Measurements from ENCODE around the gene MRTFA. TPM values are rescaled to one million over a fixed set of nuclear protein-coding genes. Genes with fewer than 3 reads are reported as not detected.

MRTFA gene
- total RNA-seq, 1 donor, result 34.0 TPM

GRCh38 chr22:40452730-40453487 is 183.6 kb downstream of the MRTFA start:
- TF ChIP-seq CTCF (IDR thresholded peaks at IDR 0.05; ENCODE audit: extremely low read depth, low read depth, low read length), result no peak
- no peak overlapping the region for H2AFZ ChIP-seq (ENCODE audit: low read length)
- no peak overlapping the region for H3K4me3 ChIP-seq (ENCODE audit: insufficient read depth, low read length)
- no peaks in the 10 kb centered on the region for H3K27me3 ChIP-seq (ENCODE audit: insufficient read depth, low read length)
- H4K20me1 ChIP-seq (ENCODE audit: insufficient read depth, low read length), result peaks cover 28% of the 10 kb centered on the region
- peaks cover 23% of the 10 kb centered on the region for H3K4me1 ChIP-seq (ENCODE audit: insufficient read depth, low read length)
- no peaks in the 10 kb centered on the region for H3K36me3 ChIP-seq (ENCODE audit: insufficient read depth, low read length)
- H3K4me2 ChIP-seq (ENCODE audit: insufficient read depth, low read length), result no peak overlapping the region
- no peak for DNase-seq (ENCODE audit: insufficient read length, low spot score, missing footprints)
- H3K9me3 ChIP-seq (ENCODE audit: low read depth, low read length), result no peaks in the 10 kb centered on the region
- H3K79me2 ChIP-seq (ENCODE audit: insufficient read depth, low read length), result peaks cover 39% of the 10 kb centered on the region
- no peak overlapping the region for H3K27ac ChIP-seq (ENCODE audit: low read depth, low read length)

- DNase-seq (ENCODE audit: insufficient read length, low spot score, missing footprints), result no peak
- H3K36me3 ChIP-seq (ENCODE audit: insufficient read depth, low read length), result no peaks in the 10 kb centered on the region
- H4K20me1 ChIP-seq (ENCODE audit: insufficient read depth, low read length), result peaks cover 28% of the 10 kb centered on the region
- peaks cover 23% of the 10 kb centered on the region for H3K4me1 ChIP-seq (ENCODE audit: insufficient read depth, low read length)
- no peak for TF ChIP-seq CTCF (IDR thresholded peaks at IDR 0.05; ENCODE audit: extremely low read depth, low read depth, low read length)
- H3K27me3 ChIP-seq (ENCODE audit: insufficient read depth, low read length), result no peaks in the 10 kb centered on the region
- H3K79me2 ChIP-seq (ENCODE audit: insufficient read depth, low read length), result peaks cover 56% of the 10 kb centered on the region
- no peak overlapping the region for H3K4me3 ChIP-seq (ENCODE audit: insufficient read depth, low read length)
- no peak overlapping the region for H3K27ac ChIP-seq (ENCODE audit: low read depth, low read length)
- H2AFZ ChIP-seq (ENCODE audit: low read length), result no peak overlapping the region
- no peaks in the 10 kb centered on the region for H3K9me3 ChIP-seq (ENCODE audit: low read depth, low read length)
- H3K4me2 ChIP-seq (ENCODE audit: insufficient read depth, low read length), result no peak overlapping the region
Measured at GRCh38 chr22:40451210-40451609, 185.3 kb downstream of the MRTFA start.

GRCh38 chr22:40450616-40451015 is 185.9 kb downstream of the MRTFA start:
- no peak for DNase-seq (ENCODE audit: insufficient read length, low spot score, missing footprints)

More at GRCh38 chr22:40450616-40451015, 185.9 kb downstream of the MRTFA start:
- Histone ChIP-seq H3K4me3 (ENCODE audit: insufficient read depth, low read length) (no peak overlapping the region), H3K27me3 (ENCODE audit: insufficient read depth, low read length) (no peaks in the 10 kb centered on the region), H3K4me1 (ENCODE audit: insufficient read depth, low read length) (peaks cover 23% of the 10 kb centered on the region), H4K20me1 (ENCODE audit: insufficient read depth, low read length) (peaks cover 28% of the 10 kb centered on the region), H3K36me3 (ENCODE audit: insufficient read depth, low read length) (no peaks in the 10 kb centered on the region), H3K4me2 (ENCODE audit: insufficient read depth, low read length) (no peak overlapping the region), H3K79me2 (ENCODE audit: insufficient read depth, low read length) (peaks cover 60% of the 10 kb centered on the region), H2AFZ (ENCODE audit: low read length) (no peak overlapping the region), H3K9me3 (ENCODE audit: low read depth, low read length) (no peaks in the 10 kb centered on the region), H3K27ac (ENCODE audit: low read depth, low read length) (no peak overlapping the region)
- TF ChIP-seq CTCF (IDR thresholded peaks at IDR 0.05; ENCODE audit: extremely low read depth, low read depth, low read length), result no peak

Data from osteoblast (primary cell).